K562 (cell line): ENCODE measurements around the gene HAGHL. TPM values are rescaled to one million over a fixed set of nuclear protein-coding genes. Genes with fewer than 3 reads are reported as not detected.
A peak's percentile ranks its signal among the peaks of the same experiment; 100 is the strongest.

Experiments used
- ARID4B ChIP-seq: sonication (generic); formaldehyde crosslinking; IDR thresholded peaks from 2 replicates; pipeline ENCODE4 v1.8.0; 2022; ENCODE audit warnings: mild to moderate bottlenecking, missing genetic modification reagents
- CCAR2 ChIP-seq: fragments of 200-400 bp; formaldehyde crosslinking; IDR thresholded peaks from 2 replicates; pipeline ENCODE4 v1.6.1; 2017; ENCODE audit warnings: mild to moderate bottlenecking, low read depth, low read length
- FOS ChIP-seq: IDR thresholded peaks from 3 replicates; pipeline ENCODE4 v1.6.1; 2011; ENCODE audit not compliant: insufficient read length; ENCODE audit errors: extremely low read depth
- HMGXB4 ChIP-seq: sonication (generic); formaldehyde crosslinking; IDR thresholded peaks from 2 replicates; pipeline ENCODE4 v1.8.1; 2023; ENCODE audit warnings: mild to moderate bottlenecking, missing genetic modification reagents
- KDM5B ChIP-seq: fragments of 200-600 bp; sonication (generic); IDR thresholded peaks from 2 replicates; pipeline ENCODE4 v1.6.1; 2012; ENCODE audit warnings: low read depth, mild to moderate bottlenecking, moderate library complexity, low read length, control low read depth, inconsistent platforms; ENCODE audit not compliant: insufficient replicate concordance
- MAX ChIP-seq: sonication (generic); formaldehyde crosslinking; IDR thresholded peaks from 2 replicates; pipeline ENCODE4 v1.9.0; 2022; ENCODE audit warnings: mild to moderate bottlenecking, missing genetic modification reagents
- MITF ChIP-seq: IDR thresholded peaks from 2 replicates; pipeline ENCODE4 v1.6.1; 2014; ENCODE audit warnings: antibody characterized with exemption
- PCBP1 ChIP-seq: fragments of 200-400 bp; formaldehyde crosslinking; IDR thresholded peaks from 2 replicates; pipeline ENCODE4 v1.6.1; 2018; ENCODE audit warnings: mild to moderate bottlenecking, low read depth, low read length; ENCODE audit not compliant: poor library complexity, severe bottlenecking
- POLR2G ChIP-seq: fragments of 200-400 bp; formaldehyde crosslinking; IDR thresholded peaks from 2 replicates; pipeline ENCODE4 v1.6.1; 2017; ENCODE audit warnings: low read depth, mild to moderate bottlenecking, antibody characterized with exemption, low read length, moderate library complexity
- PTBP1 ChIP-seq: fragments of 200-400 bp; formaldehyde crosslinking; IDR thresholded peaks from 2 replicates; pipeline ENCODE4 v1.6.1; 2017; ENCODE audit warnings: low read depth, low read length
- PURB ChIP-seq: sonication (generic); formaldehyde crosslinking; IDR thresholded peaks from 2 replicates; pipeline ENCODE4 v1.9.0; 2021; ENCODE audit warnings: low read depth, mild to moderate bottlenecking, missing genetic modification reagents
- SMAD3 ChIP-seq: fragments of 450-650 bp; formaldehyde crosslinking; conservative IDR thresholded peaks from 2 replicates; pipeline ENCODE4 v1.4.0; 2020; ENCODE audit warnings: mild to moderate bottlenecking
- SNRNP70 ChIP-seq: fragments of 200-400 bp; formaldehyde crosslinking; optimal IDR thresholded peaks from 2 replicates; pipeline ENCODE3; 2017; ENCODE audit warnings: low read depth, low read length
- STAT5B ChIP-seq: fragments of 250-450 bp; sonication (Bioruptor Pico); IDR thresholded peaks from 2 replicates; pipeline ENCODE4 v1.8.0; 2021; ENCODE audit warnings: mild to moderate bottlenecking, inconsistent platforms
- TCF3 ChIP-seq: sonication (generic); formaldehyde crosslinking; IDR thresholded peaks from 2 replicates; pipeline ENCODE4 v1.4.0; 2020; ENCODE audit warnings: mild to moderate bottlenecking, missing genetic modification reagents
- ZBTB33 ChIP-seq: sonication (generic); formaldehyde crosslinking; IDR thresholded peaks from 2 replicates; pipeline ENCODE4 v1.8.1; 2023; ENCODE audit warnings: mild to moderate bottlenecking, missing genetic modification reagents
- ZNF384 ChIP-seq: IDR thresholded peaks from 2 replicates; pipeline ENCODE4 v1.6.1; 2012; ENCODE audit warnings: low read depth, low read length, improper control_type of control experiment
- polyA plus RNA-seq, 8 experiments: library from polyadenylated mRNA; depleted of rRNA in 4 of 8; stranded (reverse) in 5 of 8; unstranded in 3 of 8; fragments of >200 nt; fragmentation: Nextera tagmentation in 2 of 8; fragmentation: Illumina TruSeq in 1 of 8; extraction: Ambion mirVana in 2 of 8; extraction: Trizol in 1 of 8; gene quantifications; 2 replicates each; pipeline versions ENCODE4 v1.2.1 to v1.2.3, GENCODE V29; 2011 to 2014; ENCODE audit warnings: inconsistent platforms in 1 of 8, missing spikeins in 1 of 8
- total RNA-seq, 7 experiments: library from RNA; depleted of rRNA in 6 of 7; stranded (reverse); fragments of >200 nt in 6 of 7; fragmentation: Illumina TruSeq in 2 of 7; extraction: Trizol in 2 of 7; gene quantifications; 2 replicates each; pipeline versions ENCODE4 v1.2.1 to v1.2.3, GENCODE V29; 2011 to 2021; ENCODE audit warnings: low replicate concordance in 1 of 7

HAGHL gene
- total and polyA plus RNA-seq, 9 of the 15 experiments (the other 6 are each of a cell fraction or from before 2014, with no cell fraction given): 0.31 to 83.4 (median 20.7) TPM

GRCh38 chr16:728890-729744 lies 2.2 kb downstream of the HAGHL start (continued):
- TF ChIP-seq SNRNP70 (peak; percentile 61), ZBTB33 (CRISPR knock-in tag) (peak; percentile 98), PTBP1 (0 out of 2 replicates have a peak, but pooled peaks have one; percentile 50), MITF (no peak), STAT5B (CRISPR knock-in tag) (no peak), FOS (no peak), MAX (CRISPR knock-in tag) (no peak), HMGXB4 (CRISPR knock-in tag) (no peak), PURB (CRISPR knock-in tag) (no peak), ARID4B (no peak), PCBP1 (peak; percentile 30), TCF3 (no peak), ZNF384 (no peak), POLR2G (peak; percentile 78), SMAD3 (CRISPR knock-in tag) (no peak), KDM5B (peak; percentile 14), CCAR2 (no peak)
